Testis (tissue), 3 donors: ENCODE data around the gene ADCK2. TPM values are rescaled to one million over a fixed set of nuclear protein-coding genes. Genes with fewer than 3 reads are reported as not detected.
"Not testable (repeated sequence)": the region's sequence is repeated elsewhere in the genome, so short reads cannot be mapped to it uniquely, and the experiment has no call there.

Experiments used
- DNase-seq: peaks from one replicate; pipeline ENCODE4 v3.0.0-alpha.2; 2019
- H3K27ac ChIP-seq, 2 donors: fragments of 200-600 bp; sonication (generic); one replicate each; pipeline ENCODE4 v1.5.1; 2019
- H3K27me3 ChIP-seq: fragments of 200-600 bp; sonication (generic); one replicate; pipeline ENCODE4 v1.5.1; 2019
- H3K36me3 ChIP-seq: fragments of 200-600 bp; sonication (generic); one replicate; pipeline ENCODE4 v1.5.1; 2017; ENCODE audit warnings: low read depth; ENCODE audit errors: missing control alignments
- H3K4me1 ChIP-seq: fragments of 200-600 bp; sonication (generic); one replicate; pipeline ENCODE4 v1.5.1; 2019
- H3K4me3 ChIP-seq, 2 donors: fragments of 200-600 bp; sonication (generic); one replicate each; pipeline ENCODE4 v1.5.1; 2017 to 2019
- H3K9me3 ChIP-seq: fragments of 200-600 bp; sonication (generic); one replicate; pipeline ENCODE4 v1.5.1; 2017
- POLR2A ChIP-seq: fragments of 450-650 bp; IDR thresholded peaks from one replicate; pipeline ENCODE4 v1.6.1; 2017; ENCODE audit warnings: antibody characterized with exemption, mild to moderate bottlenecking, moderate library complexity
- WGBS, 2 donors: methylation state at CpG; one replicate each; pipeline ENCODE4 v1.1.5; 2018; 5-methylcytosine and 5-hydroxymethylcytosine counted together
- intact Hi-C: fragments of 100-400 bp; cut with DNase I; formaldehyde crosslinking; loops from one replicate; pipeline ENCODE4 v1.15.1; 2023; ENCODE audit warnings: low total_unique reads
- polyA plus RNA-seq: library from polyadenylated mRNA; stranded (reverse); fragments of 350-450 nt; fragmentation: Illumina TruSeq; extraction: RNeasy Lipid Tissue Mini Kit (QIAGEN cat#74804); gene quantifications from one replicate; pipeline ENCODE4 v1.2.3, GENCODE V29; 2014; ENCODE audit warnings: low read depth, low replicate concordance; ENCODE audit not compliant: insufficient read depth
- total RNA-seq, 2 donors: library from RNA; depleted of rRNA; stranded (reverse); fragments of >200 nt; gene quantifications; one replicate each; pipeline ENCODE4 v1.2.3, GENCODE V29; 2016
- TF ChIP-seq, protein P1 (sequence below), 3 experiments: fragments of 450-650 bp in 2 of 3; fragments of 200-600 bp in 1 of 3; sonication (generic) in 1 of 3; IDR thresholded peaks; one replicate each; pipeline ENCODE4 v1.5.1; 2016 to 2019; ENCODE audit warnings: antibody characterized with exemption in 3 of 3, mild to moderate bottlenecking in 2 of 3, moderate library complexity in 1 of 3

Gene ADCK2
- total and polyA plus RNA-seq, 3 donors from 2014 or later, result 12.9 to 21.2 (median 20.4) TPM

DNA sequence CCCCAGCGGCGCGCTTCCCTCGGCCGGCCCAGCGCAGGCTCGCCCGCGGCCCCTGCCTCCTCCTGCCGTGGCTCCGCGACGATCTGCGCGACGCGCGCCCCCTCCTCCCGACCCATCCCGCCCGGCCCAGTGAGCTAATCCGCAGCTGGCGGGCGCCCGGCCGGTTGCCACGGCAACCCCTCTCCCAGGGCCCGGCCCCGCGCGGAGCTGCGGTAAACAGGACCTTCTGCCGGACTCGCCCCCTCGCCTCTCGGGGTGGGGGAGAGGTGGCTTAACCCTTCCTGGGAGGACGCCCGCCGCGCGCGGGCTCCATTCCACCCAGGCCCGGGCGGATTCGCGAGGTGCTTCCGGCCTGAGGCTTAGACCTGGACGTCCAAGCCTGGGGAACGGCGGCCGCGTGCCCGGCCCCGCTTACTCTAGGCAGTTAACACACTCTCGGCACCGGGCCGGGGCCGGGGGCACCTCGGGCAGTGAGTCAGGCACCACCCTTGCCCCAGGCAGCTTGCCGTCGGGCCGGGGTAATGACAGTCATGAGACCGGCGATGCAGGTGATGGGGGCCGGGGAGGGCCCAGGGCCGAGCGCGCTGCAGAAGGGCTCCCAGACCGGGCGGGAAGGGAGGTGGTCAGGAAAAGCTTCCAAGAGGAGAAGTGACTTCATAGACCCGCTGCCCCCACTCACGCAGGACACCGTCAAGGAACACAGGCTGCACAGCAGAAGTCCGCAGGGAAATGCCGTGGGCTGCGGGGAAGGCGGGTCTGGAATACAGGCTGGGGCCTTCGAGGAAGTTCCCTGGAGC is 31.8 kb upstream of the ADCK2 start, which contains the start of gene DENND2A:
DENND2A (minus strand) TSS at position 87 of the 797 bp plus-strand sequence. CDS start 38,416 bp downstream, outside the sequence.
- peak; percentile 79 for DNase-seq
- Histone ChIP-seq H3K27me3 (no peaks in the 10 kb centered on the region), H3K27ac (peak within 1 kb of the TSS; percentile 77 to 85), H3K9me3 (no peaks in the 10 kb centered on the region), H3K36me3 (no peaks in the 10 kb centered on the region), H3K4me3 (peak within 1 kb of the TSS; percentile 58 to 71), H3K4me1 (peaks cover 17% of the 10 kb centered on the region)
- TF ChIP-seq POLR2A, result no peak
- TF ChIP-seq, protein P1, sequence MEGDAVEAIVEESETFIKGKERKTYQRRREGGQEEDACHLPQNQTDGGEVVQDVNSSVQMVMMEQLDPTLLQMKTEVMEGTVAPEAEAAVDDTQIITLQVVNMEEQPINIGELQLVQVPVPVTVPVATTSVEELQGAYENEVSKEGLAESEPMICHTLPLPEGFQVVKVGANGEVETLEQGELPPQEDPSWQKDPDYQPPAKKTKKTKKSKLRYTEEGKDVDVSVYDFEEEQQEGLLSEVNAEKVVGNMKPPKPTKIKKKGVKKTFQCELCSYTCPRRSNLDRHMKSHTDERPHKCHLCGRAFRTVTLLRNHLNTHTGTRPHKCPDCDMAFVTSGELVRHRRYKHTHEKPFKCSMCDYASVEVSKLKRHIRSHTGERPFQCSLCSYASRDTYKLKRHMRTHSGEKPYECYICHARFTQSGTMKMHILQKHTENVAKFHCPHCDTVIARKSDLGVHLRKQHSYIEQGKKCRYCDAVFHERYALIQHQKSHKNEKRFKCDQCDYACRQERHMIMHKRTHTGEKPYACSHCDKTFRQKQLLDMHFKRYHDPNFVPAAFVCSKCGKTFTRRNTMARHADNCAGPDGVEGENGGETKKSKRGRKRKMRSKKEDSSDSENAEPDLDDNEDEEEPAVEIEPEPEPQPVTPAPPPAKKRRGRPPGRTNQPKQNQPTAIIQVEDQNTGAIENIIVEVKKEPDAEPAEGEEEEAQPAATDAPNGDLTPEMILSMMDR (IDR thresholded peaks at IDR 0.05), result no peak
- intact Hi-C loops, result no loop called here
- WGBS, 2 donors, result 6 to 8% methylated on average over 18 to 65 of the region's 78 CpGs

DNA sequence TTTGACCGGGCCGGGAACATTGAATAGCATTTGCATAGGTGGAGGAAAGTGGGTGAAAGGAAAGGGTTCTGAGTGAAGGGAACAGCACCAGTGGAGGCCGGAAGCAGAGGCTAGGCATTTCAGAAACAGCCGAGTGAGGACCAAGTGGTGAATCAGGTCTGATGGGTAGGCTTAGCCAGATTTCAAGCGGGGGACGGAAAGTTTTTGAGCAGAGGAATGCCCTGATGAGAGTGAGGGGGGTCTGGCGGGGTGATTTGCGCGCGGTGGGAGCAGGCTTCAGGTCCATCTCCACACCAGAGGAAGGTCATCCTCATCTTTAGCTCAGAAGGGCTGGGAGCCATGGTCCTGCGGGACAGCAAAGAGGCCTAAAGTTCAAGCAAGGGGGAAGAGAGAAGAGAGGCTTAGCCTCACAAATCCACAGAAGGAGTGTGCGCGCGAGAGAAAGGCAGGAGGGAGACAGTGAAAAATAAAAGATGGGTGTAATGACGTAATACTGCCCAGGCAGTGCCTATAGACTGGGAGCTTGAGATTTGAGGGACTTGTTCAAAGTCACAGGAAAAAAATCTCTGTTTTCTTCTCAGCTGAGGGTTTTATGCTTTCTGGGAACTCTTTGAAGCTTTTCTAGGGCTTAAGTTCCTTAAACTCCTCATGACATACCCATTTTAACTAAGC is 31.1 kb upstream of the ADCK2 start:
- WGBS, 2 donors, result 47 to 51% methylated on average over 15 of the region's 15 CpGs
- H3K27ac ChIP-seq, result no peak overlapping the region
- H3K27me3 ChIP-seq, result no peaks in the 10 kb centered on the region
- TF ChIP-seq POLR2A, result no peak
- TF ChIP-seq, protein P1 (IDR thresholded peaks at IDR 0.05), result no peak
- H3K36me3 ChIP-seq, result no peaks in the 10 kb centered on the region
- intact Hi-C loops, result no loop called here
- peaks cover 17% of the 10 kb centered on the region for H3K4me1 ChIP-seq
- no peaks in the 10 kb centered on the region for H3K9me3 ChIP-seq
- peak overlapping the region; percentile 58 to 71 for H3K4me3 ChIP-seq
- no peak for DNase-seq

DNA sequence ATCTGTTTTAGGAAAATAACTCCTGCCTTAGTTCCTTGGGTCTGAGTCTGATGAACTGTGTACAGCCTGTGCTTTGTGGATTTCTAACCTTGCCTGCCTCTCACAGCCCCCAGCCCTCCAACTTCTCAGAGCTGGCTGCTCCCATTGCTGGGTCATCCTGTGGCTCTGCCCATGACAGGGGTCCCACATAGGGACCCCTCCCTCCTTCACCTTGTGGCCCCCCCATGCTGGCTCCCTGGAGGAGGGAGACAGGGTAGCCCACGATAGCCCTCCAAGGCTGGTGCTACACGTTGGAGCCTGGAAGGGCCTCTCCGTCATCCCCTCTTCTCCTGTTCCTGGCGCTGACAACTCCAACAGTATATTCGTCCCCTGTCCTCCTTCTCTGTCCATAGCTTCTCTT is 29.3 kb upstream of the ADCK2 start:
- DNase-seq, result no peak
- Histone ChIP-seq H3K27me3 (no peaks in the 10 kb centered on the region), H3K4me3 (no peak overlapping the region), H3K27ac (no peak overlapping the region), H3K4me1 (peaks cover 11% of the 10 kb centered on the region), H3K9me3 (no peaks in the 10 kb centered on the region), H3K36me3 (no peaks in the 10 kb centered on the region)
- intact Hi-C loops, result no loop called here
- WGBS, 2 donors, result 88 to 90% methylated on average over 5 of the region's 5 CpGs
- no peak for TF ChIP-seq POLR2A
- TF ChIP-seq, protein P1 (IDR thresholded peaks at IDR 0.05), result no peak

DNA sequence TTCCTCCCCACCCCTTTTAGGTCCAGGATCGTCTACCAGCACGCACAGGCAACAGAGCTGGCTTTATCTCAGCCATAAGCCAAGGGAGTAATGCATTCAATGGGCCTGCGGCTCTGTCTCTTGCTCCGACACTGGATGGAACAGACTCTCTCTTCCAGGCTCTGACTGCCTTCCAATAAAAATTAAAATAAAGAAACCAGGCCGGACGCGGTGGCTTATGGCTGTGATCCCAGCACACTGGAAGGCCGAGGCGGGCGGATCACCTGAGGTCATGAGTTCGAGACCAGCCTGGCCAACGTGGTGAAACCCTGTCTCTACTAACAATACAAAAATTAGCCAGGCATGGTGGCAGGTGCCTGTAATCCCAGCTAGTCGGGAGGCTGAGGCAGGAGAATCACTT is 28.0 kb upstream of the ADCK2 start:
- H3K4me1 ChIP-seq, DNase-seq, intact Hi-C loops, H3K36me3 ChIP-seq, H3K4me3 ChIP-seq, H3K27me3 ChIP-seq, H3K9me3 ChIP-seq, H3K27ac ChIP-seq: not testable (repeated sequence)
- WGBS, 2 donors, result 74 to 79% methylated on average over 13 of the region's 13 CpGs

DNA sequence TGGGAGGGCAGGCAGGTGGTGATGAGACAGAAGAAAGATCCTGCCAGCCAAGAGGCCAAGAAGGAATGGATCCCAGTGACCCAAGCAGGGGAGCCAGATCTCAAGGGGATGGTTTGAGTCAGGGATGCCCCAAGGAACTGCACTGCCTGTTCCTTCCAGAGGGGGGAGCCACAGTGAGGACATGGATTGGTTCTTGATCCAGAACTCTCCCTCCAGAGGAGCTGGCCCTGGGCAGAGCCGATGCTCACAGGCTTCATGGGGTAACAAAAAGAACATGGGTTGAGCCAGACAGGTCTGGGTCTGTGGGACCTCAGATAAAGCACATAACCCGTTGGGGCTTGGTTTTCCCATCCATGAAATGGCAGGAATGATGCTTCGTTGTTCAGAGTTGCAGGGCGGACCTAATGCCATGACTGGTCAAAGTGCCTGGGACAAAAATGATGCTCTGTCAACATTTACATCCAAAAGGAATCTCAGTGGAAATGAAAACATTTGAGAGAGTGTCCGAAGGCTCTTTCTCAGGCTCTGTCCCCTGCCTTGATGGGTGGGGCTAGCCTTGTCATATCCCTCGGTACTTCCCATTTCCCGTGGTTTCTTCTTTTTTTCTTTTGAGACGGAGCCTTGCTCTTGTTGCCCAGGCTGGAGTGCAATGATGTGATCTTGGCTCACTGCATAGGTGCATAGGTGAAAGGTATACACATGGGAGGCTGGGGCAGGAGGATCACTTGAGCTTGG is 27.4 kb upstream of the ADCK2 start:
- Histone ChIP-seq H3K4me3 (no peak overlapping the region), H3K27me3 (no peaks in the 10 kb centered on the region), H3K36me3 (no peaks in the 10 kb centered on the region), H3K9me3 (no peaks in the 10 kb centered on the region), H3K4me1 (no peaks in the 10 kb centered on the region), H3K27ac (no peak overlapping the region)
- no peak for DNase-seq
- TF ChIP-seq POLR2A, result no peak
- TF ChIP-seq, protein P1 (IDR thresholded peaks at IDR 0.05), result no peak
- 84 to 95% methylated on average over 8 of the region's 8 CpGs for WGBS, 2 donors
- intact Hi-C loops, result no loop called here
